Right lobe of liver (tissue), 6 donors: Measurements from ENCODE around the gene SRR. TPM values are rescaled to one million over a fixed set of nuclear protein-coding genes. Genes with fewer than 3 reads are reported as not detected.
A peak's percentile ranks its signal among the peaks of the same experiment; 100 is the strongest.
"Not testable (repeated sequence)": the region's sequence is repeated elsewhere in the genome, so short reads cannot be mapped to it uniquely, and the experiment has no call there.

Experiments
- ATAC-seq, 4 donors: fragments of 200-7000 bp; cut with Tn5 transposase; one replicate each; pipeline ENCODE4 v1.9.1; 2020; ENCODE audit warnings: mild to moderate bottlenecking in 4 of 4, moderate library complexity in 4 of 4
- DNase-seq, 3 donors: peaks; one replicate each; pipeline ENCODE4 v3.0.0-alpha.2; 2020
- H3K27ac ChIP-seq, 3 donors: fragments of 200-600 bp; one replicate each; pipeline ENCODE4 v1.8.0; 2022
- H3K27me3 ChIP-seq, 2 donors: fragments of 200-600 bp; one replicate each; pipeline ENCODE4 v1.8.0; 2022
- H3K36me3 ChIP-seq, 4 donors: fragments of 200-600 bp; sonication (generic) in 1 of 4; one replicate each; pipeline versions ENCODE4 v1.5.1 to v1.8.0; 2017 to 2022; ENCODE audit warnings: control low read depth in 1 of 4
- H3K4me1 ChIP-seq, 4 donors: fragments of 200-600 bp; sonication (generic) in 1 of 4; one replicate each; pipeline versions ENCODE4 v1.5.1 to v1.8.0; 2017 to 2022; ENCODE audit warnings: control low read depth in 1 of 4
- H3K4me3 ChIP-seq, 3 donors: fragments of 200-600 bp; one replicate each; pipeline ENCODE4 v1.8.0; 2022
- H3K9me3 ChIP-seq, 4 donors: fragments of 200-600 bp; sonication (generic) in 1 of 4; one replicate each; pipeline versions ENCODE4 v1.5.1 to v1.8.0; 2017 to 2022; ENCODE audit warnings: control low read depth in 1 of 4
- CTCF ChIP-seq, 4 donors: fragments of 200-600 bp in 3 of 4; fragments of 450-650 bp in 1 of 4; IDR thresholded peaks; one replicate each; pipeline versions ENCODE4 v1.5.1 to v1.8.0; 2016 to 2022; ENCODE audit warnings: antibody characterized with exemption in 4 of 4, mild to moderate bottlenecking in 2 of 4
- POLR2A ChIP-seq: fragments of 450-650 bp; IDR thresholded peaks from one replicate; pipeline ENCODE4 v1.6.1; 2017; ENCODE audit warnings: antibody characterized with exemption, mild to moderate bottlenecking
- WGBS: methylation state at CpG from one replicate; pipeline ENCODE4 v1.1.6; 2018; ENCODE audit warnings: low coverage, low lambda C conversion rate; ENCODE audit not compliant: insufficient coverage; ENCODE audit errors: missing lambda C conversion rate; 5-methylcytosine and 5-hydroxymethylcytosine counted together
- intact Hi-C, 2 donors: fragments of 100-400 bp; cut with DNase I; formaldehyde crosslinking; loops; one replicate each; pipeline versions ENCODE4 v1.11.2 to v1.14.1; 2022
- total RNA-seq, 6 experiments: library from RNA; depleted of rRNA in 2 of 6; stranded (reverse); fragments of >200 nt in 2 of 6; fragmentation: NEBNext Ultra II Directional in 3 of 6; extraction: Animal tissue kit (Norgen Biotek cat#: 25700) in 3 of 6; gene quantifications; one replicate each; pipeline versions ENCODE4 v1.1.0 to v1.2.4, GENCODE V29; 2016 to 2023
- donor health status: DM: no; HTN: yes; CAD: no.
- donor health status: DM: no; HTN: no; CAD: no.
- donor health status: DM: no; HTN: no; CAD: no.
- donor health status: DM: no; HTN: yes; CAD: no.
- donor health status: DM: no; HTN: yes; CAD: no.

The SRR gene
- total RNA-seq, 6 experiments from 2014 or later, result 2.7 to 10.9 (median 5.9) TPM

GRCh38 chr17:2309338-2310154, 5.8 kb downstream of the SRR start:
- H3K36me3 ChIP-seq, result no peaks in the 10 kb centered on the region
- intact Hi-C loops, result no loop called here
- H3K27me3 ChIP-seq, result no peaks in the 10 kb centered on the region
- ATAC-seq (peak; percentile 88 to 95 (median 90)), DNase-seq (peak; percentile 67 to 75 (median 70))
- H3K4me1 ChIP-seq, result peaks cover 0 to 15% (median 7%) of the 10 kb centered on the region in 4 donors
- no peaks in the 10 kb centered on the region for H3K9me3 ChIP-seq
- no peak overlapping the region for H3K4me3 ChIP-seq
- 22% methylated on average over 6 of the region's 6 CpGs for WGBS
- TF ChIP-seq POLR2A, result no peak
- TF ChIP-seq CTCF (IDR thresholded peaks at IDR 0.05), result no peak
- H3K27ac ChIP-seq, result peak overlapping the region; percentile 21 to 86 (median 54)

GRCh38 chr17:2312736-2313135, 9.0 kb downstream of the SRR start:
- Histone ChIP-seq H3K27ac (no peak overlapping the region), H3K27me3 (no peaks in the 10 kb centered on the region), H3K4me3 (no peak overlapping the region), H3K9me3 (no peaks in the 10 kb centered on the region), H3K4me1 (peaks cover 0 to 15% (median 7%) of the 10 kb centered on the region in 4 donors), H3K36me3 (no peaks in the 10 kb centered on the region)
- DNase-seq (no peak), ATAC-seq (no peak)
- intact Hi-C loops, result no loop called here
- 84% methylated on average over 5 of the region's 5 CpGs for WGBS
- no peak for TF ChIP-seq POLR2A
- TF ChIP-seq CTCF (IDR thresholded peaks at IDR 0.05), result no peak

GRCh38 chr17:2316916-2317205, 13.1 kb downstream of the SRR start:
- H3K4me1 ChIP-seq, H3K27me3 ChIP-seq, H3K27ac ChIP-seq, DNase-seq, ATAC-seq, intact Hi-C loops, H3K9me3 ChIP-seq, H3K36me3 ChIP-seq, H3K4me3 ChIP-seq: not testable (repeated sequence)
- WGBS, result 90% methylated on average over 6 of the region's 7 CpGs

GRCh38 chr17:2317796-2318195, 14.0 kb downstream of the SRR start:
- WGBS, result 88% methylated on average over 3 of the region's 3 CpGs
- TF ChIP-seq CTCF (IDR thresholded peaks at IDR 0.05) (no peak), POLR2A (no peak)
- intact Hi-C loops, result no loop called here
- H3K9me3 ChIP-seq, result no peaks in the 10 kb centered on the region
- ATAC-seq, result no peak
- no peak for DNase-seq
- no peaks in the 10 kb centered on the region for H3K4me1 ChIP-seq
- no peak overlapping the region for H3K4me3 ChIP-seq
- H3K27ac ChIP-seq, result no peak overlapping the region
- H3K27me3 ChIP-seq, result no peaks in the 10 kb centered on the region
- H3K36me3 ChIP-seq, result peaks cover 0 to 4% (median under 1%) of the 10 kb centered on the region in 4 donors

GRCh38 chr17:2319051-2319450, 15.3 kb downstream of the SRR start:
- TF ChIP-seq CTCF (IDR thresholded peaks at IDR 0.05) (no peak), POLR2A (no peak)
- no peak overlapping the region for H3K27ac ChIP-seq
- intact Hi-C loops, result no loop called here
- H3K9me3 ChIP-seq, result no peaks in the 10 kb centered on the region
- H3K4me1 ChIP-seq, result no peaks in the 10 kb centered on the region
- H3K27me3 ChIP-seq, result no peaks in the 10 kb centered on the region
- no peak overlapping the region for H3K4me3 ChIP-seq
- H3K36me3 ChIP-seq, result peaks cover 3 to 16% (median 9%) of the 10 kb centered on the region in 4 donors
- ATAC-seq, result no peak
- DNase-seq, result no peak
